IPS-11a (cell line): ENCODE data around the gene CIT.
"Not testable (repeated sequence)": the region's sequence is repeated elsewhere in the genome, so short reads cannot be mapped to it uniquely, and the experiment has no call there.

ENCODE experiments used
- H3K4me3 ChIP-seq: one replicate; pipeline ENCODE4 v1.5.1; 2013; ENCODE audit warnings: low read depth, low read length, control low read depth

The CIT gene

GRCh38 chr12:119661882-119662281 lies 215.2 kb downstream of the CIT start:
- H3K4me3 ChIP-seq, result no peak overlapping the region

- no peak overlapping the region for H3K4me3 ChIP-seq
Measured at GRCh38 chr12:119660076-119660475, 217.0 kb downstream of the CIT start.

GRCh38 chr12:119659289-119659897 lies 217.7 kb downstream of the CIT start:
- no peak overlapping the region for H3K4me3 ChIP-seq

GRCh38 chr12:119658166-119658565 lies 219.0 kb downstream of the CIT start:
- not testable (repeated sequence) for H3K4me3 ChIP-seq

- not testable (repeated sequence) for H3K4me3 ChIP-seq
Measured at GRCh38 chr12:119657001-119657400, 220.1 kb downstream of the CIT start.

- no peak overlapping the region for H3K4me3 ChIP-seq
Measured at GRCh38 chr12:119652665-119653064, 224.5 kb downstream of the CIT start.

GRCh38 chr12:119649202-119649808 lies 227.8 kb downstream of the CIT start:
- no peak overlapping the region for H3K4me3 ChIP-seq

- H3K4me3 ChIP-seq, result no peak overlapping the region
Measured at GRCh38 chr12:119645535-119646059, 231.5 kb downstream of the CIT start.

GRCh38 chr12:119644930-119645329 lies 232.2 kb downstream of the CIT start:
- H3K4me3 ChIP-seq, result no peak overlapping the region

- no peak overlapping the region for H3K4me3 ChIP-seq
Measured at GRCh38 chr12:119642986-119643385, 234.1 kb downstream of the CIT start.
